Measurements from ENCODE around the gene VPS26C. TPM values are rescaled to one million over a fixed set of nuclear protein-coding genes. Genes with fewer than 3 reads are reported as not detected.
A peak's percentile ranks its signal among the peaks of the same experiment; 100 is the strongest.

Gene VPS26C
- polyA plus RNA-seq, 1 donor: 49.8 TPM

DNA sequence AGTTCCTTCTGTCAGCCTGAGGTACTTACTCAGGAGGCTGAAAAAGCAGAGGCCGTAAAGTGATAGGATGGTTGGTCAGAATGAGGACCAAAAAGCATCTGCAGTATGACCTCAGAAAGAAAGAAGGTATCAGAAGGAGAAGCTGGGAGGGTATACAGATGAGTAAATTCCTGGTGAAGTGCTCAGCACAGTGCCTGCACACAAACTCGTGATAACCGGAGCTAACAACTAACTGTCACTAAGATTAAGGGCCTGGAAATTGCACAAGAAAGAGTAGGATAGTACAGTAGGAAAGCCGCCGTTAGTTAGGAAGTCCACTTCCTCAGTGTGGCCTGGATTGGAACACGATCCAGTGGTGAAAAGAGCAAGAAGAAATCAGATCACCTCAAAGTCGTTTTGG, 62.6 kb downstream of the VPS26C start:
- DNase-seq: no peak

DNA sequence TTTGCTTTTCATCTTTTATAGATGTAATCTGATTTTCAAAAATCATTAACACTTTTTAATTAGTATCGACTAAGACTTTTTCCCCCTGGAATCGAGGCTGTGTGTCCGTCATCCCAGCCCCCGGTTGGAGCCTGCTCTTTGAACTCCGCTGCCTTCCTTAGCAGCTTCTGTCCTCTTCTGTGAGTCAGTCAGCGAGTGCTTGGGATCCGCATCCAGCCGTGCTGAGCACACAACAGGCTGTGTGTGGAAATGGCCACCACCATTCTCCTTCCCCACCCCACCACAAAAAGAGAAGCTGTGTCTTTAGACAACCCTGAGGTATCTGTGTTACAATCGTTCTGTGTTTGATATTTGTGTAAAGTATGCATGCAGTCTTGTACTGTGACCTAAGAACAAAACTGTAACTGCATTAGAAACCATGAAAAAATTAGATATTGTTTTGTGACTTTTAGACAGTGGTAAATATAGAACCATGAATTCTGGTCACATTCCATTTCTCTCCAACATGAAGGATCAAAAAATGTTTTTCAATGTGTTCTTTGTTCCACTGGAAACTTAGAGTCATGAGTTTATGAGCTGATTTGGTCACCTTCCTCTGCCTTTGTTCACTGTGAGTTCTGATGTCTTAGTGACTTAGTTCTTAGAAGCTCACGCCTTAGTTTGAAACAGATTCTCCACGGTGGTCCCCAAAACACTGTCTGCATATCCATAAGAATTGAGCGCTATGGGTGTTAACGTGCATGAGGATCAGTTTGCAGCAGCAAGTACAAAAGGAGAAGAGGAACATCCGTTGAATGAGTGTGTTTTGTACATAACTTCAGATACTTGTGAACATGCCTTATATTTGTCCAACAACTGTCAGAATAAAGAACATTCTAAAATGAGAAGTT, 64.7 kb downstream of the VPS26C start:
- DNase-seq: no peak

GRCh38 chr21:37200641-37201480, 66.3 kb downstream of the VPS26C start:
- DNase-seq: no peak

DNA sequence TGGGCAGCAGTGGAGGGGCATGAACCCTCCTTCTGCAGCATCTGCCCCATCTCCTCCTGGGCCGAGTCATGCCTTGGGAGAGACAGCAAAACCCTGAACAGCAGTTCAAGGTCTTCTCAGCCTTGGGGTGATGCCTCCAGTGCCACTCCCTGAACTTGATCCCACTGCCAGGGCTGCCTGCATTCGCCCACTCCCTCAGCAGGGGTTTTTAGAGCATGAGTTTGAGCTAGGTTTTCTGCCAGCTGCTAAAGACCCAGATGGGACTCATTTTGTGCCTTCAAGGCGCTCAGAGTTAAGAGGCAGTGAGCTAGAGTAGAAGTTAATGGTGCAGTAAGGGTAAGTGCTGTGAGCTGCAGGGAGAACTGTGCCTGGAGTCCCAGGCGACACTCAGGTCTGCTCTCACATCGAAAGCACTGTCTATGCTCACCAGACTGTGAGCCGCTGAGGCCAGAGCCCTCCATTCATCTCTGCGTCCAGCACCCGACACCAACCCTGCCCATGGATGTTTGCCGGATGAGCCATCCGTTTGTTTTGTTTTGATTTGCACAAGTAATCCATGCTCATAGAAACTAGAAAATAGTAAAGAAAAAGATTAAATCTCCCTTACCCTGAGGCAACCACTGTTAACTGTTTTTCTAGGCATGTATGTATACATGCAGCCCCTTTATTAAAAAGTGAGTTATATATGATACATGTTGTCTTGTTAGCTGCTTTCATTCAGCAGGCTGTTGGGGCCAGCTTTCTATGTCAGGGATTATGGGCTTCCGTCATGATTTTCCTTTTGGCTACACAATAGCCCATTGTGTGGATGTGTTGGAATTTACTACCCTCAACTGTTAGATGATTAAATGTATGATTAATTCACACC, 67.8 kb downstream of the VPS26C start:
- peak; percentile 30 for DNase-seq

GRCh38 chr21:37197746-37198145, 69.4 kb downstream of the VPS26C start:
- no peak for DNase-seq

DNA sequence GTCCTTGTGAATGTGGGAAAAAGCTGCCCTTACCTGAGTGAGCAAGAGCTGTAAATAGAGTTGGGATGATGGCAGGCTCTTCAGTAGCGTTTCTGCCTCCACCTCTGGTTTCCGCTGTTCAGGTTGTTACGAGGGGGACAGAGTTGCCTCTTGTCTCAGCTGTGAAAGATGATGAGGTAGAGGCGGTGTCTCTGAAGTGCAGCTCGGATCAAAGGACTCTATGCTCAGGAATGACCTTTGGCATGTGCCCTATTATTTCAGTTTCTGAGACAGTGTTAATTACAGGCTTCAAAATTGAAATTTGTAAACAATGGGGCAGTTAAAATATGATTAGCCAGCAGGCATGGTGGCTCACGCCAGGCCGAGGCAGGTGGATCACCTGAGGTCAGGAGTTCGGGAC, 70.3 kb downstream of the VPS26C start:
- DNase-seq: no peak

GRCh38 chr21:37195610-37196009, 71.5 kb downstream of the VPS26C start:
- DNase-seq: no peak

GRCh38 chr21:37195059-37195458, 72.1 kb downstream of the VPS26C start:
- no peak for DNase-seq

GRCh38 chr21:37193676-37194075, 73.5 kb downstream of the VPS26C start:
- no peak for DNase-seq

- DNase-seq: no peak
Measured at GRCh38 chr21:37193006-37193405, 74.1 kb downstream of the VPS26C start.

DNA sequence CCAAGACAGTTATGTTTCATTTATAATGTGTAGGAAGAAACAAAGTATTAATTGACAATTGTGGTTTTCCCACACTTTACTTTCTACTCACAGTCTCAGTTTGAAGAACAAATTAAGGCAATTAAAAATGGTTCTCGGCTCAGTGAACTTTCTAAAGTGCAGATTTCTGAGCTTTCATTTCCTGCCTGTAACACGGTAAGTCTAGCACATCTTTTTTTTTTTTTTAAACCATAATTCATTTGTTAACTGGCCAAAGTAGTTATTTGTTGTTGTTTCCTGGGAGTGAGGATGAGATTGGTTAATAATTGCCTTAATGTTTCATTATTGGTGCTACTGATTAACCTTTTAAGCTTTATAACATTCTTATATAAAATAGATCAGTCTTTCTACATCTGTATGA, 75.1 kb downstream of the VPS26C start:
- no peak for DNase-seq

- no peak for DNase-seq
Measured at GRCh38 chr21:37188825-37189224, 78.3 kb downstream of the VPS26C start.

DNA sequence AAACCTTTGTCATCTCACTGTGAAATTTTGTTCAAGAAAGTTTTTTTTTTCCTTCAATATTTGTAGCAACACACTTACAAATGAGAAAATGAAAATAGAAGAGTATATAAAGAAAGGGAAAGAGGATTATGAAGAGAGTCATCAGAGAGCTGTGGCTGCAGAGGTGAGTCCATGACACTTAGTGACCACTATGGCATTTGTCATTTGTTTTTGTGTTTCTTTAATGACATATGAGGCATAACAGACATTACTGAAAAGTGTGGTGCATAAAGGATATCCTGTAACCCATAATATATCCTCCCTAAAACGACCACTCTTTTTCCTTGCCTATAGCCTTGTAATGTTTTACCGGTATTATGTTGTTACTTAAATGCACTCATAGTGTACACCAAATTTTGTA, 80.2 kb downstream of the VPS26C start:
- DNase-seq: no peak

GRCh38 chr21:37184784-37185593, 82.1 kb downstream of the VPS26C start:
- no peak for DNase-seq

DNA sequence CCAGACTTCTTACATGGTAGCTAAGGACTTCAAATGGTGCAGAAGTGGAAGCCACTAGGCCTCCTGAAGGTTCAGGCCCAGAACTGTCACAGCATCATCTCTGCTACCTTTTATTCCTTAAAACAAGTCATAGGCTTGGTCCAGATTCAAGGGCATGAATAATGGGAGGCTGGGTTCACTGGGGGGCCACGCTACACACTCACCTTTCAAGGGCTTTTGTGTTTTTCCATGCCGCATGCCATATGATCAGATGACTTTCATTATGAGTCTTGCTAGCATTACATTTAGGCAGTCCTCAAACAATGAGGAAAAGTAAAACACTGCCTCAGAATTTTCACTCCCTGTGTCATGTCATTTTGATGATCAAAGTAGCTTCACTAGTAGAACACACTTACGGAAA, 83.4 kb downstream of the VPS26C start:
- no peak for DNase-seq

- DNase-seq: no peak
Measured at GRCh38 chr21:37182222-37182621, 84.9 kb downstream of the VPS26C start.

- no peak for DNase-seq
Measured at GRCh38 chr21:37181059-37181458, 86.1 kb downstream of the VPS26C start.

DNA sequence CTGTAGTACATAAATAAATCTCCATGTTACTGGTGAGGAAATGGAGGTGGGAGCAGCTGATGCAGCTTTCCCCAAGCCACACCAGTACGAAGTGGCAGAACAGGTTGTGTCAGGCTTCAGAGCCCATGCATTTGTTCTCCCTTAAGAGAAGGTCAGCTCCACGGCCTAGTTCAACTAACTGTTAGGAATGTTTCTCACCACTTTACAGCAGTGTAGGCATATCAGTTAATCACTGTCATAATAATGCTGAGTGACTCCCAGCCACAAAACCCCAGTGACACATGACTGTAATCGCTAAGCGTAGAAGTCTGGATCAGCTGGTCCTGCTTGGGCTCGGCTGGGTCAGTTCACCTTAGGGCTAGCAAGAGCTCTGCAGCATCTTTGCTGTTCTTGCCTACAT, 90.4 kb downstream of the VPS26C start:
- peak; percentile 41 for DNase-seq
